Suprapubic skin (tissue), 4 donors: ENCODE measurements around the gene XBP1.

Experiments used
- CTCF ChIP-seq, 2 donors: fragments of 200-600 bp in 1 of 2; fragments of 450-650 bp in 1 of 2; sonication (generic) in 1 of 2; IDR thresholded peaks; one replicate each; pipeline ENCODE4 v1.5.1; 2016 to 2019; ENCODE audit warnings: antibody characterized with exemption in 2 of 2, mild to moderate bottlenecking in 1 of 2, moderate library complexity in 1 of 2
- EP300 ChIP-seq: sonication (generic); formaldehyde crosslinking; IDR thresholded peaks from one replicate; pipeline ENCODE4 v1.6.1; 2017; ENCODE audit warnings: antibody characterized with exemption
- POLR2A ChIP-seq, 2 donors: fragments of 450-650 bp; IDR thresholded peaks; one replicate each; pipeline ENCODE4 v1.6.1; 2017; ENCODE audit warnings: antibody characterized with exemption in 2 of 2, mild to moderate bottlenecking in 2 of 2, moderate library complexity in 2 of 2
- POLR2AphosphoS5 ChIP-seq, 3 donors: sonication (generic); formaldehyde crosslinking; IDR thresholded peaks; one replicate each; pipeline ENCODE4 v1.6.1; 2017; ENCODE audit warnings: antibody characterized with exemption in 3 of 3

GRCh38 chr22:28841111-28841510 is 40.7 kb upstream of the XBP1 start:
- no peak for TF ChIP-seq POLR2A (IDR thresholded peaks at IDR 0.05)
- TF ChIP-seq CTCF (IDR thresholded peaks at IDR 0.05), result no peak
- no peak for TF ChIP-seq POLR2AphosphoS5 (IDR thresholded peaks at IDR 0.05)
- TF ChIP-seq EP300, result no peak
